Activated T-helper 17 cell treated with anti-CD3 and anti-CD28 coated beads, Interleukin-2, amount 50 U/mL, for 72 hours (primary cell): ENCODE results near the gene LHFPL5. TPM values are rescaled to one million over a fixed set of nuclear protein-coding genes. Genes with fewer than 3 reads are reported as not detected.

Source experiments
- ATAC-seq: fragments of 150-1000 bp; cut with Tn5 transposase; replicated peaks from 2 replicates; pipeline ENCODE4 v1.10.0; 2021; ENCODE audit warnings: mild to moderate bottlenecking, moderate library complexity
- H3K27ac Mint-ChIP-seq: one replicate; pipeline ENCODE4 v1.8.0; 2022; ENCODE audit warnings: mixed read lengths
- H3K27me3 Mint-ChIP-seq: one replicate; pipeline ENCODE4 v1.8.0; 2022; ENCODE audit warnings: mixed read lengths
- H3K36me3 Mint-ChIP-seq: one replicate; pipeline ENCODE4 v1.8.0; 2022; ENCODE audit warnings: low read depth, mild to moderate bottlenecking, mixed read lengths
- H3K4me1 Mint-ChIP-seq: one replicate; pipeline ENCODE4 v1.8.0; 2022; ENCODE audit warnings: mixed read lengths
- H3K4me3 Mint-ChIP-seq: one replicate; pipeline ENCODE4 v1.8.0; 2022; ENCODE audit warnings: mild to moderate bottlenecking, mixed read lengths
- H3K9me3 Mint-ChIP-seq: one replicate; pipeline ENCODE4 v1.8.0; 2022; ENCODE audit warnings: mixed read lengths
- total RNA-seq, 2 donors: library from RNA; stranded (reverse); gene quantifications; one replicate each; pipeline ENCODE4 v1.2.3, GENCODE V29; 2022

The LHFPL5 gene
- total RNA-seq, 2 donors from 2014 or later: 0.21 to 0.26 TPM

DNA sequence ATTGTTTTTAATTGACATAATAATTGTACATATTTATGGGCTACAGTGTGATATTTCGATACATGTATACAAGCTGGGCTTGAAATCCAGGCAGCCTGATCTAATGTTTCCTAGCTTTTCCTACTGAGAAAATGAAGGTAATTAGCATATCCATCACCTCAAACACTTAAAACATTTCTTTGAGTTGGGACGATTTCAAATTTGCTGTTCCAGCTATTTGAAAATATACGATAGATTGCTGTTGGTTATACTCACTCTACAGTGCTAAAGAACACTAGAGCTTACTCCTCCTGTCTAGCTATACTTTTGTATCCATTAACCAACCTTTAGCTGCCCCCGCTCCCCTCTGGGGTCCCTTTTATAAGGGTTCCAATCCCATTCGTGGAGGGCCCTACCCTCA is 4.7 kb downstream of the LHFPL5 start:
- peaks cover 25% of the 10 kb centered on the region for H3K27me3 Mint-ChIP-seq
- no peaks in the 10 kb centered on the region for H3K9me3 Mint-ChIP-seq
- H3K27ac Mint-ChIP-seq: no peak overlapping the region
- no peak overlapping the region for H3K4me3 Mint-ChIP-seq
- ATAC-seq: no peak
- H3K4me1 Mint-ChIP-seq: peaks cover 4% of the 10 kb centered on the region
- no peaks in the 10 kb centered on the region for H3K36me3 Mint-ChIP-seq

DNA sequence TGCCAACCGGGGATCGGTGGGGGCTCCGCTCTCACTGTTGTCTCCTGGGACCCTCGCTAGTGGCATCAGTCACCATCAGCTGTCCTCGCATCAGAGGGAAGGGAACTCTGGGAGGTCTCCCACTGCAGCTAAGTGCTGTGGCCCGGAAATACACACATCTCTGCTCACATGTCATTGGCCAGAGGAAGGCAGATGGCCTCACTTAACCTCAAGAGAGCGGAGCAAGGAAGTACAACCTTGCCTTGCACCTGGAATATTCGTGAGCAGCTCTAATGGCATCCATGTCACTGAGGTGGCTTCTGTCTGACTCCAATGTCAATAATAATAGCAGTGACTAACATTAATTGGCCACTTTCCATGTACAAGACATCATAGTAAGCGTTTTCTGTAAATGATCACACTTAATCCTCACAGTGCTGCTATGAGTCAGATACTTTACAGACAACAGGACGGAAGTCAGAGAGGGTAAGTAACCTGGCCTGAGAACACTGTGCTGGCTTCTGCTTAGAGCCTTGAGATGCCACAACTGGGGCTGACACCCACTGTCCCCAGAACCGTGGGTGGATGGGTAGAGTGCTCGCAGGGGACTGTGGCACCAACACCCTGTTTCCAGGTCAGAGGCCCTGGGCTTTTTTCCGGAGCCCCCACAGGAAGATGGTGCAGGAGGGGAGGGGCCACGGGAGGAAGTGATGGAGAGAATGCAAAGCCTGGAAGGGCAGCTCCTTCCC is 6.0 kb downstream of the LHFPL5 start:
- Mint-ChIP-seq H3K4me3 (peak overlapping the region; percentile 61), H3K4me1 (peaks cover 4% of the 10 kb centered on the region), H3K27ac (peak overlapping the region; percentile 61), H3K27me3 (peaks cover 18% of the 10 kb centered on the region), H3K9me3 (no peaks in the 10 kb centered on the region), H3K36me3 (no peaks in the 10 kb centered on the region)
- peak; percentile 75 for ATAC-seq

DNA sequence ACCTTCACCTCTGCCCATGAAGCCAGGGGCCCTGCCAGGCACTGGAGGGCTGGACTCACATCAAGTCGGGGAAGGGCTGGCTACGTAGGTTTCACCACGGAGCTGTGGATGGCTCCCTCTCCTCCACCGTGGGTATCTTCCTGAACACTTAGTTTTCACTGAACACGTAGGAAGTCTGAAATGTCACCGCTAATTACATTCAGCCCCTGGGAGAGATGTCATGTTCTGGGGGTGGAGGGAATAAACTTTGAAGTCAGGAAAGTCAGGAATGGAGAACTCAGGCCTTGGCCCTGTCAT is 6.5 kb downstream of the LHFPL5 start:
- H3K4me3 Mint-ChIP-seq: peak overlapping the region; percentile 61
- H3K9me3 Mint-ChIP-seq: no peaks in the 10 kb centered on the region
- H3K27me3 Mint-ChIP-seq: peaks cover 13% of the 10 kb centered on the region
- H3K36me3 Mint-ChIP-seq: no peaks in the 10 kb centered on the region
- H3K4me1 Mint-ChIP-seq: peaks cover 4% of the 10 kb centered on the region
- no peak for ATAC-seq
- peak overlapping the region; percentile 61 for H3K27ac Mint-ChIP-seq

- Mint-ChIP-seq H3K36me3 (no peaks in the 10 kb centered on the region), H3K4me3 (no peak overlapping the region), H3K27ac (no peak overlapping the region), H3K4me1 (no peaks in the 10 kb centered on the region), H3K9me3 (no peaks in the 10 kb centered on the region), H3K27me3 (peaks cover 3% of the 10 kb centered on the region)
- ATAC-seq: no peak
These were observed 12.4 kb downstream of the LHFPL5 start for GRCh38 chr6:35817515-35817914.

DNA sequence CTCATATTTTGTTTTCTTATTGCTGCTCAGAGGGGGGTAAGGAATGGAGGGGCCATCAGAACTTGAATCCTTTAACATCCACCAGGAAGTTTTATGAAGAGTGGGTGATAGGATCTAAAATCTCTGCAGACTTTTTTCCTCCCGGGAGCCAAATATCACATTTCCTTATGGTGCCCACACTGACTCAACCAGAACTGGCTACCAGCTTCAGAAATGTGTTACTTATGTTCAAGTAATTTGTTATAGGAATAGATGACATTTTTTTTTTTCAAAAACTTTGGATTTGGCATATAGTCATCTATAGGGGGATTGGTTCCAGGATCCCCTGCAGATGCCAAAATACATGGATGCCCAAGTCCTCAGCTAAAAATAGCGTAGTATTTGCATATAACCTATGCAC is 18.4 kb downstream of the LHFPL5 start:
- ATAC-seq: no peak
- no peaks in the 10 kb centered on the region for H3K4me1 Mint-ChIP-seq

DNA sequence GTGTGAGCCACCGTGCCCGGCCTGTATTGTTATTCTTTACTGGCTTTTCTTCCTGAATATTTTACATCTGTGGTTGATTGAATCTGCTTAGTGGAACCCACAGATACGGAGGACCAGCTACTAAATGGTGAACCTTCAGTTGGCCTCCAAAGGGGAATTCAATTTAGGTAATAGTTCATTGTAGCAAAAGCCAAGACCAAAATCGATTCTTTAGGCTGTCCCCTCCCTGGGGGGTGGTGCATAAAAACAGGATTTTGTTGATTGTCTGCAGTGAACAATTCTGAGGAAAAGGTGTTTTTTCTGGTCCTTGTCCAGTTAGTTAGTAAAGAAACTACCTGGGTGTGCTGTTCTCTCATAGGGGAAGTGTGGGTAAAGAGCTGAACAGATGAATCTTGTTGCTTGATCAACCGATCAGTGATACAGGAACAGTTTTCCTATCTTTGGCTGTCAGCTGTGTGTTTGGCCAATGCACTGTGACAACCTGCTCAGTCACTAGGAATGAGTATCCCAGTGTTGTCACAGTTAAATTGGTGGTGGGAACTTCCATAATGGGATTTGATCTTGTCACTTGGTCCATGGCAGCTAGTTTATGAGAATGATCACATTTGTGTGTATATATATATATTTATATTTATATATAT is 19.5 kb downstream of the LHFPL5 start:
- no peak for ATAC-seq
- H3K27me3 Mint-ChIP-seq: peaks cover 4% of the 10 kb centered on the region
- H3K36me3 Mint-ChIP-seq: no peaks in the 10 kb centered on the region
- no peak overlapping the region for H3K4me3 Mint-ChIP-seq
- peaks cover 2% of the 10 kb centered on the region for H3K9me3 Mint-ChIP-seq
- H3K27ac Mint-ChIP-seq: no peak overlapping the region
- H3K4me1 Mint-ChIP-seq: no peaks in the 10 kb centered on the region

More for the DNA sequence above, 18.4 kb downstream of the LHFPL5 start:
- Mint-ChIP-seq H3K27me3 (peaks cover 3% of the 10 kb centered on the region), H3K27ac (no peak overlapping the region), H3K9me3 (no peaks in the 10 kb centered on the region), H3K4me3 (no peak overlapping the region), H3K36me3 (no peaks in the 10 kb centered on the region)

GRCh38 chr6:35829306-35829705 is 24.2 kb downstream of the LHFPL5 start:
- no peaks in the 10 kb centered on the region for H3K4me1 Mint-ChIP-seq
- H3K9me3 Mint-ChIP-seq: peaks cover 4% of the 10 kb centered on the region
- H3K36me3 Mint-ChIP-seq: peaks cover 20% of the 10 kb centered on the region
- H3K27me3 Mint-ChIP-seq: peaks cover 6% of the 10 kb centered on the region
- no peak for ATAC-seq
- no peak overlapping the region for H3K4me3 Mint-ChIP-seq
- no peak overlapping the region for H3K27ac Mint-ChIP-seq

- no peak overlapping the region for H3K27ac Mint-ChIP-seq
- H3K4me3 Mint-ChIP-seq: no peak overlapping the region
These were observed 26.3 kb downstream of the LHFPL5 start for GRCh38 chr6:35831257-35832007.

GRCh38 chr6:35833536-35833935 is 28.4 kb downstream of the LHFPL5 start:
- ATAC-seq: no peak
- H3K4me1 Mint-ChIP-seq: no peaks in the 10 kb centered on the region
- H3K36me3 Mint-ChIP-seq: peaks cover 62% of the 10 kb centered on the region
- peaks cover 4% of the 10 kb centered on the region for H3K9me3 Mint-ChIP-seq
- peaks cover 6% of the 10 kb centered on the region for H3K27me3 Mint-ChIP-seq
- H3K4me3 Mint-ChIP-seq: no peak overlapping the region
- no peak overlapping the region for H3K27ac Mint-ChIP-seq

More at GRCh38 chr6:35831257-35832007, 26.3 kb downstream of the LHFPL5 start:
- Mint-ChIP-seq H3K9me3 (peaks cover 4% of the 10 kb centered on the region), H3K27me3 (peaks cover 6% of the 10 kb centered on the region), H3K4me1 (no peaks in the 10 kb centered on the region), H3K36me3 (peaks cover 41% of the 10 kb centered on the region)
- no peak for ATAC-seq

DNA sequence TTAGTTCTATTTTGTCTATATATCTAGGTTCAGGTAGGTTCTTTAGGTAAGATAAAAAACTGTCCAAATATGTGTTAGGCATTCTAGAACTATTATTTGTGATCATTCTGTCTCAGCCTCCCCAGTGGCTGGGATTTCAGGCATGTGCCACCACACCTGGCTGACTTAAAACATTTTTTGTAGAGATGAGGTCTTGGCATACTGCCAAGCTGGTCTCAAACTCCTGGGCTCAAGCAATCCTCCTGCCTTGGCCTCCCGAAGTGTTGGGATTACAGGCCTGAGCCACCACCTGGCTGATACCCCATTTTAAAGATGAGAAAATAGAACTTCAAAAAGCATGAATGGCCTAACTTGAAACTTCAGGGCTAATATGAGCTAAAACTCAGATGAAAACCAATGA is 33.9 kb downstream of the LHFPL5 start:
- no peaks in the 10 kb centered on the region for H3K4me1 Mint-ChIP-seq
- H3K9me3 Mint-ChIP-seq: no peaks in the 10 kb centered on the region
- no peak for ATAC-seq
- H3K27me3 Mint-ChIP-seq: no peaks in the 10 kb centered on the region
- H3K27ac Mint-ChIP-seq: no peak overlapping the region
- H3K4me3 Mint-ChIP-seq: no peak overlapping the region
- H3K36me3 Mint-ChIP-seq: peaks cover 100% of the 10 kb centered on the region

DNA sequence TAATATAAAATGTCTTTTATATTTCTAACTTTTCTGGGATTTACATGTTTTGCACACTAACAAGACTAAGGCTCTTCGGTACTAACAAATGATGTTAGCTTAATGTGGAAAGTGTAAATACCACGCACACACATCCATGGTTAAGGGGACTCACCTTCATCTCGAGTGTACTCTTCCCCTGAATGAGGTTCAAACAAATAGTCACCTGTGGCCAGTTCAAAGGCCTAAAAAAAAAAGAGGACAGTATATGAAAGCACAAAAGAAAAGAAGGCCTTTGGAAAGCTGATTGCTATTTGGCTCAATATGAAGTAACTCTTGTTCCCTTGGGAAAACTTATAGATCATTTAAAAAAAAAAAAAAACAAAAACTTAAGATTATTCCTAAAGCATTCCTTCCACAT is 37.2 kb downstream of the LHFPL5 start:
- ATAC-seq: no peak
- no peaks in the 10 kb centered on the region for H3K27me3 Mint-ChIP-seq
- no peak overlapping the region for H3K27ac Mint-ChIP-seq
- H3K36me3 Mint-ChIP-seq: peaks cover 99% of the 10 kb centered on the region
- no peaks in the 10 kb centered on the region for H3K9me3 Mint-ChIP-seq
- H3K4me3 Mint-ChIP-seq: no peak overlapping the region
- H3K4me1 Mint-ChIP-seq: no peaks in the 10 kb centered on the region

DNA sequence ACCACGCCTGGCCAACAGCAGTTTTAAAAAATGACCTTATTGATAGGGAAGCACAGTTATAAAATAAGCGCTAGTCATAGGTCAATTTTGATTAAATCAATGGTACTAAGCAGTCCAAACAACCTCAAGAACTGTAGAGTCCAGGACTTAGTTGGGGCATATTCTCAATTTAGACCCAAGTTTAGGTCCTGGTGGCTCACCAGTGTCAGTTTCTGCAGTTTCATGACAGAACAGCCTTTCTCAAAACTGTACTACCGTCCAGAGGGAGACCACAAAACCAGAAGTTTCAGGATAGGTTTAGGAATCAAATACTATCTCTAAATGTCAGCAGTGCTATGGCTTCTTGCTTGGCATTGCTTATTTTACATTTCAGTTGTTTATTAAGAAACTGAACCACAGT is 39.1 kb downstream of the LHFPL5 start:
- H3K36me3 Mint-ChIP-seq: peaks cover 99% of the 10 kb centered on the region

DNA sequence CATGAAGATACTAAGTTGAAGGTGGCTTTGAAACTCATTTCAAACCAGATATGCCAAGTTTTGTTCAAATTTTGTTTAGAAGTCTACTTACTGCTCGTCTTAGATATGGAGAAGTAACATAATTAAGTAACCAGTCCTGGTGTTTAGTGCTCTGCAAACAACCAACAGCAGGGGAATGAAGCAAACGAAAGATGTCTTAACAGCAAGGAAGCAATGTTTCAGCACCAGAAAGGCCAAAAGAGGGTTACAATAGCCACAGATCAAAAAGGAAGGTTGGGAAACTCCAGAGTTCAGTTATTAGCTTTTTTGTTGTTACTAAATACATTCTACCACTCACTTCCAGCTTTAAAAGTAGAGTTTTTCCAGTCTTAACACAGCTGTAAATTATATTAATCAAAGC is 45.1 kb downstream of the LHFPL5 start:
- no peaks in the 10 kb centered on the region for H3K9me3 Mint-ChIP-seq
- ATAC-seq: no peak
- no peak overlapping the region for H3K27ac Mint-ChIP-seq
- no peak overlapping the region for H3K4me3 Mint-ChIP-seq
- H3K27me3 Mint-ChIP-seq: no peaks in the 10 kb centered on the region
- H3K4me1 Mint-ChIP-seq: no peaks in the 10 kb centered on the region
- H3K36me3 Mint-ChIP-seq: peaks cover 98% of the 10 kb centered on the region

More for the DNA sequence above, 39.1 kb downstream of the LHFPL5 start:
- H3K27ac Mint-ChIP-seq: no peak overlapping the region
- no peaks in the 10 kb centered on the region for H3K9me3 Mint-ChIP-seq
- H3K27me3 Mint-ChIP-seq: no peaks in the 10 kb centered on the region
- no peak overlapping the region for H3K4me3 Mint-ChIP-seq
- no peaks in the 10 kb centered on the region for H3K4me1 Mint-ChIP-seq
- peak; percentile 42 for ATAC-seq

DNA sequence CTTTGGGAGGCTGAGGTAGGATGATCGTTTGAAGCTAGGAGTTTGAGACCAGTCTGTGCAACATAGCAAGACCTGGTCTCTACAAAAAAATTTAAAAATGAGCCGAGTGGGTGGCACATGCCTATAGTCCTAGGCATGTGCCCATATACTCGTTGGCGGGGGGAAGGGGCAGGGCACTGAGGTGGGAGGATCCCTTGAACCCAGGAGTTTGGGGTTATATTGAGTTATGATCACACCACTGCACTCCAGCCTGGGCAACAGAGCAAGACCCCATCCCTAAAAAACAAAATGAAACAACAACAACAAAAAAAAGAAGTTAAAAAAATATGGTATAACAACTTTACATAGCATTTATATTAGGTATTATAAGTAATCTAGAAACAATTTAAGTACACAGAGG is 47.8 kb downstream of the LHFPL5 start:
- Mint-ChIP-seq H3K9me3 (no peaks in the 10 kb centered on the region), H3K36me3 (peaks cover 99% of the 10 kb centered on the region), H3K4me1 (no peaks in the 10 kb centered on the region), H3K27ac (no peak overlapping the region), H3K27me3 (no peaks in the 10 kb centered on the region), H3K4me3 (no peak overlapping the region)
- ATAC-seq: no peak

DNA sequence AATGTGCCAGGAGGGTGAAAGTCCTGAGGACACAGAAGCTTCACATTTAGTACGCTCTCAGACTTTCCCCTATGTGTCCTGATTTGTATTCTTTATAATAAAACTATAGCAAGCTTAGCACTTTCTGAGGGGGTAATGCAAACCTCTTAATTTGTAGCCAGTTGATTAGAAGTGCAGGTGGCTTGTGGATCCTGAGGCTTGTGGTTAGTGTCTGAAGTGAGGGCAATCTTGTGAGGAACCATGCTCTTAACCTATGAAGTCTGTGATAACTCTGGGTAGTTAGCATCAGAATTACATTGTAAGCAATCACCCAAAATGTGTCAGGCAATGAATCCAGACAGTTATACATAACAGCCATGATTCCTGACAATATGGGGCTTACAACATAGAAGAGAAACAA is 51.1 kb downstream of the LHFPL5 start:
- Mint-ChIP-seq H3K4me1 (peaks cover 5% of the 10 kb centered on the region), H3K27ac (no peak overlapping the region), H3K9me3 (no peaks in the 10 kb centered on the region), H3K27me3 (no peaks in the 10 kb centered on the region), H3K4me3 (no peak overlapping the region), H3K36me3 (peaks cover 100% of the 10 kb centered on the region)
- ATAC-seq: no peak
